AG04450 (cell line): ENCODE measurements around the gene NEUROD2. TPM values are rescaled to one million over a fixed set of nuclear protein-coding genes. Genes with fewer than 3 reads are reported as not detected.

Experiments used
- CTCF ChIA-PET: fragments of 300-600, 350-600 bp; formaldehyde crosslinking; extraction: SDS; loops from one replicate; lab custom pipeline; 2022; ENCODE audit warnings: antibody characterized with exemption, inconsistent platforms; lab: Charles Lee
- POLR2A ChIA-PET: fragments of 350-600 bp; formaldehyde crosslinking; extraction: SDS; loops from one replicate; lab custom pipeline; 2021; ENCODE audit warnings: antibody characterized with exemption, inconsistent platforms; lab: Yijun Ruan, JAX
- DNase-seq: peaks from one replicate; pipeline ENCODE4 v3.0.0-alpha.2; 2011; ENCODE audit warnings: low read depth, low spot score
- H3K27ac ChIP-seq: one replicate; pipeline ENCODE4 v1.5.1; 2012; ENCODE audit warnings: low read depth, low read length, control low read depth
- H3K27me3 ChIP-seq: one replicate; pipeline ENCODE4 v1.6.0; 2012; ENCODE audit warnings: low read length; ENCODE audit not compliant: control insufficient read depth, insufficient read depth
- H3K4me3 ChIP-seq: 2 replicates; pipeline ENCODE4 v1.5.1; 2011; ENCODE audit warnings: mild to moderate bottlenecking, low read depth, low read length, control low read depth
- H3K9me3 ChIP-seq: 2 replicates; pipeline ENCODE4 v1.5.1; 2012; ENCODE audit warnings: low read length; ENCODE audit not compliant: control insufficient read depth, insufficient read depth
- polyA plus RNA-seq: library from polyadenylated mRNA; depleted of rRNA; stranded (reverse); fragments of >200 nt; gene quantifications from 2 replicates; pipeline ENCODE4 v1.2.3, GENCODE V29; 2011
- TF ChIP-seq, protein P1 (sequence below): IDR thresholded peaks from 2 replicates; pipeline ENCODE4 v1.5.1; 2011; ENCODE audit warnings: low read depth, low read length, control low read depth, inconsistent platforms

Gene NEUROD2
- polyA plus RNA-seq, 1 experiment: not detected

DNA sequence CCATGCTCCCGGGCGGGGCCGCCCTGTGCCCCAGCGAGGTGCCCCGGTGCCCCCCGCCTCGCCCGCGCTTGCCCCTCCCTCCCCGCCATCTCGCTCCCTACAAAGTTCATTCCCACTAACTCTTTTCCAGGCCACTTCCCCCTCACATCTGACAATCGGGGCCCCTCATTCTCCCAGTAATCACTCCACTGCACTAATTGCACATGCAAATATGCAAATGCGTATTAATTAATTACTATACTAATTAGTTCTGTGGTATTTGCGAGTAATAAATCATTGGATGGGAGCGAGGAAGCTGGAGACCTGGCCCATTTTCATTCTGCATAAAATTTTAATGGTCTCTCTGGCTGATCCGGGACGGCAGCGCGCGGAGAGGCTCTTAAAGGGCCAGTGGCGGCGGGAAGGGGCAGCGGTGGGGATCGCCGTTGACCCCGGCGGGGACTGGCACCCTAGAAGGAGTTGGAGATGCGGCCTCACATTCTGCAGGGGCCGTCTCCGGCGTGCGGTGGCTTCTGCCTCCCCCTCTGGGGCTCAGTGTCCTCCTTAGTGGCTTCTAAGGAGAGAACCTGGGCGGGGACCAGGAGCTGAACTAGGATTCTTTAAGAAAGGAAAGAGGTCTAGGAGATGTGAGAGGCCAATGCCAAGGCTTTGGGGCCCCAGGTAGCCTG is 10.7 kb upstream of the NEUROD2 start:
- H3K9me3 ChIP-seq: no peaks in the 10 kb centered on the region
- POLR2A ChIA-PET: no interaction called here
- no peak for DNase-seq
- H3K4me3 ChIP-seq: peak overlapping the region; percentile 56
- CTCF ChIA-PET: interaction anchor here (0.7 to 7.8 kb wide), 6 partner anchors 10 to 69 kb away, joined by 3 to 227 read pairs (median 4); no protein-coding TSS in a partner anchor
- no peak overlapping the region for H3K27ac ChIP-seq
- TF ChIP-seq, protein P1, sequence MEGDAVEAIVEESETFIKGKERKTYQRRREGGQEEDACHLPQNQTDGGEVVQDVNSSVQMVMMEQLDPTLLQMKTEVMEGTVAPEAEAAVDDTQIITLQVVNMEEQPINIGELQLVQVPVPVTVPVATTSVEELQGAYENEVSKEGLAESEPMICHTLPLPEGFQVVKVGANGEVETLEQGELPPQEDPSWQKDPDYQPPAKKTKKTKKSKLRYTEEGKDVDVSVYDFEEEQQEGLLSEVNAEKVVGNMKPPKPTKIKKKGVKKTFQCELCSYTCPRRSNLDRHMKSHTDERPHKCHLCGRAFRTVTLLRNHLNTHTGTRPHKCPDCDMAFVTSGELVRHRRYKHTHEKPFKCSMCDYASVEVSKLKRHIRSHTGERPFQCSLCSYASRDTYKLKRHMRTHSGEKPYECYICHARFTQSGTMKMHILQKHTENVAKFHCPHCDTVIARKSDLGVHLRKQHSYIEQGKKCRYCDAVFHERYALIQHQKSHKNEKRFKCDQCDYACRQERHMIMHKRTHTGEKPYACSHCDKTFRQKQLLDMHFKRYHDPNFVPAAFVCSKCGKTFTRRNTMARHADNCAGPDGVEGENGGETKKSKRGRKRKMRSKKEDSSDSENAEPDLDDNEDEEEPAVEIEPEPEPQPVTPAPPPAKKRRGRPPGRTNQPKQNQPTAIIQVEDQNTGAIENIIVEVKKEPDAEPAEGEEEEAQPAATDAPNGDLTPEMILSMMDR: no peak
- H3K27me3 ChIP-seq: peaks cover 41% of the 10 kb centered on the region

DNA sequence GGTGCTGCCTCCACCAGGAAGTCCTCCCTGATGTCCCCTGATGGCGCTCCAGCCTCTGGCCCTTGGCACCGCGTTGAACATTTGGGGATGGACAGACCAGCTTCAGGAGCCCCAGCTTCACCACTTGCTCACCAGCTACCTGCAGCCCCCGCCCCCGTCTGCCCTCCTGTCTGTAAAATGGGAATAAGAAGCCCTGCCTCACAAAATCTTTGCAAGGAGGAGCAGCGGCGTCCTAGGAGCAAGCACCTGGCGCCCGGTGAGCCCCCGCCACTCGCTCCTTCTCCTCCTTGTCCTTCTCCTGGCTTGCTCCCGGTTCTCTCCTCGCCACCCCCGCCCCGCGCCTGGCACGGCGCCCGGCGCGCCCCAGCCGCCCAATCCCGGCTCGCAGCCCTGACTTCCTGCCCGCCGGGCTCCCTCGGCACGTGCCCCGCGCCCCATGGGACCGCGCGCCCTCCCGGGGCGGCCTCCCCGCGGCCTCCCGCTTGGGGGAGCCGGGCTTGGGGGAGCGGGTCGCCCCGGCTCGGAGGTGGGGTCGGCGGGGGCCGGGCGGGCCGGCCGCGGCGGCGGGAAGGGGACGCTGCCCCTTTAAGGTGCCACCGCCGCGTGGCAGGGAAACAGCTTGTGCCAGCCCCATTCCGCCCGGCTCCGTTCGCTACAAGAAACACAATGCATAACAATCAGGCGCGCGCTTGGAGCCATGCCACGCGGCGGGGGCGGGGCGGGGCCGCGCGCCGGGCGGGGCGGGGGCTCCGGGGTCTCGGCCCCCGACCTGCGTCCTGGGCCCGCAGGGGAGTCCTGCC is 9.9 kb upstream of the NEUROD2 start:
- TF ChIP-seq, protein P1: no peak
- POLR2A ChIA-PET: no interaction called here
- H3K27me3 ChIP-seq: peaks cover 41% of the 10 kb centered on the region

DNA sequence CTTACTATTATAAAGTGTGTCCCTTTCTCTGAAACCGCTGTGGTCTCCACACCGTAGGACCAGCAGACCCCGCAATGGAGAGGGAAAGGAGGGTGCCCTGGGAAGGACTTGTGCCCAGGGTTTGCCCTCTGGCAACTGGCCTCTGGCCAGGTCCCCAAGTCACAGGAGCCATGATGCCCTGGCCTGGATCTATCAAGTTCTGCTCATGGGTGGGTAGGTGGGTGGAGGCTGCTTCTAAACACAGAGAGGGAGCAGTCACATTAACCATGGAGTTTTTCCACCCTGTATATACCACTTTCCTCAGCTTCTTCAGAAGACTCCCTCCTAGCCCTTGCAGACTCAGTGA is 9.4 kb upstream of the NEUROD2 start:
- no peak overlapping the region for H3K4me3 ChIP-seq
- no peak overlapping the region for H3K27ac ChIP-seq
- H3K27me3 ChIP-seq: peaks cover 45% of the 10 kb centered on the region
- TF ChIP-seq, protein P1: no peak
- ChIA-PET POLR2A (no interaction called here), CTCF (interaction anchor here (0.6 kb wide), 1 partner anchor 26 kb away, joined by 4 read pairs; no protein-coding TSS in a partner anchor)
- no peaks in the 10 kb centered on the region for H3K9me3 ChIP-seq
- DNase-seq: no peak

More for the DNA sequence above, 9.9 kb upstream of the NEUROD2 start:
- Histone ChIP-seq H3K9me3 (no peaks in the 10 kb centered on the region), H3K4me3 (peak overlapping the region; percentile 56), H3K27ac (no peak overlapping the region)
- no peak for DNase-seq
- CTCF ChIA-PET: interaction anchor here (1.5 kb wide), 1 partner anchor 41 kb away, joined by 5 read pairs; no protein-coding TSS in a partner anchor

DNA sequence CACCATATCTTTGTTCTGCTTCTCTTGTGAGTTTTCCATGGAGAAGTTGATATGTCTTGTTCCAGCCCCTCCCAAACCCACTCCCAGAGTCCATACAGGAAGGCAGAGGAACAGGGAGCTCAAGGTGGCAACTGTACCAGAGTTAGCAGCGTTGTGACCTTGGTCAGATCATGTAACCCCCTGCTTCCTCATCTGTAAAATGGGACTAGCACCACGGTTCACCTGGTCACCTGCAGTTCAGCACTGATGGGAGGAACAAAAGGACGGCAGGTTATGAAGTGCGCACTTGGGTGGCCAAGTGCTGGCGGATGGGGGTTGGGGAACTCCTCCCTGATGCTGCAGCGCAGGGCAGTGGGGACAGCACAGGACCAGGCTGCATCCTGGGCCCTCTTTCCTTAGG is 7.7 kb upstream of the NEUROD2 start:
- ChIA-PET POLR2A (no interaction called here), CTCF (interaction anchor here (1.1 kb wide), 1 partner anchor 8 kb away, joined by 4 read pairs; no protein-coding TSS in a partner anchor)

More for the DNA sequence above, 7.7 kb upstream of the NEUROD2 start:
- TF ChIP-seq, protein P1: no peak
- no peaks in the 10 kb centered on the region for H3K9me3 ChIP-seq
- no peak overlapping the region for H3K4me3 ChIP-seq
- no peak overlapping the region for H3K27ac ChIP-seq
- peaks cover 40% of the 10 kb centered on the region for H3K27me3 ChIP-seq
- DNase-seq: no peak
